Retinal pigment epithelial cell (primary cell): ENCODE measurements around the gene ACER1.

Experiments used
- DNase-seq: peaks from one replicate; pipeline ENCODE4 v3.0.0-alpha.2; 2010; ENCODE audit warnings: low read depth
- H3K4me3 ChIP-seq: 2 replicates; pipeline ENCODE4 v1.5.1; 2011; ENCODE audit warnings: mild to moderate bottlenecking, low read length, control low read depth, moderate library complexity
- CTCF ChIP-seq: conservative IDR thresholded peaks from 2 replicates; pipeline ENCODE4 v1.5.1; 2011; ENCODE audit warnings: low read depth, low read length, control low read depth, inconsistent platforms

Gene ACER1

GRCh38 chr19:6333439-6333838, at the start of gene ACER1:
TSS of gene ACER1 (minus strand) at chr19:6333612. CDS start at chr19:6333551, 61 bp downstream.
- DNase-seq = no peak
- TF ChIP-seq CTCF = no peak
- H3K4me3 ChIP-seq = no peak within 1 kb of the TSS

- no peak for TF ChIP-seq CTCF
- DNase-seq = no peak
- no peak overlapping the region for H3K4me3 ChIP-seq
These were observed 49.8 kb upstream of the ACER1 start for GRCh38 chr19:6383188-6383587.

- no peak overlapping the region for H3K4me3 ChIP-seq
- no peak for TF ChIP-seq CTCF
- DNase-seq = no peak
These were observed 47.8 kb upstream of the ACER1 start for GRCh38 chr19:6381030-6381750.

DNA sequence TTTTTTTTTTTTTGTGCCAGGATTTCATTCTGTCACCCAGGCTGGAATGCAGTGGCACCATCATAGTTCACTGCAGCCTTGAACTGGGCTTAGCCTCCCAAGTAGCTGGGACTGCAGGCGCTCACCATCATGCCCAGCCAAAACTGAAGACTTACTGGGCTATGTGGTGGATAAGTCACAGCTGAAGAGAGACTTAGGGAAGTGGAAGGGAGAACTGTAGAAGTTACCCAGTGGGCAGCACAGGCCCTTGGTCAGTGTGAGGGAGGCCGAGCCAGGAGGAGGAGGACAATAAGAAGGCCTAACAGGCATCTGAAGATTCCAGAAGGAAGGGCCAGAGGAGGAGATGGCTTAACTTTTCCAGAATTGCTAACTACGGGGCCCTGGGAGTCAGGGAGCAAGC, 46.3 kb upstream of the ACER1 start:
- TF ChIP-seq CTCF = no peak
- no peak overlapping the region for H3K4me3 ChIP-seq
- DNase-seq = no peak

- no peak for DNase-seq
- no peak overlapping the region for H3K4me3 ChIP-seq
- no peak for TF ChIP-seq CTCF
These were observed 45.1 kb upstream of the ACER1 start for GRCh38 chr19:6378486-6378885.

DNA sequence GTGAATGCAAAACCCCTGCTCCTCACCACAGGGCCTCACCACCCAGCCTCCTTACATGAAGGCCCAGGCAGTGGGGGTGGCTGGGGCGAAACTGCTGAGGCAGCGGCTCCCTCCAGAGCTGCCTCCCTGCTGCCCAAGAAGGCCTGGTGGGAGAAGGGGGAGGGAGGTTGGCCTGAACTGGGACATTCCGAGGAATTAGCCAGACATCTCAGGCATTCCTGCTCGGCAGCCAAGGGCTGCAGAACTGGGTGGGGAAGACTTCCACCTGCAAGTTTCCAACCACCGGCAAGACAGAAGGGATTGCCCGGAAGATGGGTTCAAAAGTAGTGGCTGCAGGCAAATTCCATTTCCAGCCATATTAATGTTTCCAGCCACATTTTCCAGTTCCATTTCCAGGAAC, 44.6 kb upstream of the ACER1 start:
- no peak overlapping the region for H3K4me3 ChIP-seq
- TF ChIP-seq CTCF = no peak
- peak; percentile 78 for DNase-seq

DNA sequence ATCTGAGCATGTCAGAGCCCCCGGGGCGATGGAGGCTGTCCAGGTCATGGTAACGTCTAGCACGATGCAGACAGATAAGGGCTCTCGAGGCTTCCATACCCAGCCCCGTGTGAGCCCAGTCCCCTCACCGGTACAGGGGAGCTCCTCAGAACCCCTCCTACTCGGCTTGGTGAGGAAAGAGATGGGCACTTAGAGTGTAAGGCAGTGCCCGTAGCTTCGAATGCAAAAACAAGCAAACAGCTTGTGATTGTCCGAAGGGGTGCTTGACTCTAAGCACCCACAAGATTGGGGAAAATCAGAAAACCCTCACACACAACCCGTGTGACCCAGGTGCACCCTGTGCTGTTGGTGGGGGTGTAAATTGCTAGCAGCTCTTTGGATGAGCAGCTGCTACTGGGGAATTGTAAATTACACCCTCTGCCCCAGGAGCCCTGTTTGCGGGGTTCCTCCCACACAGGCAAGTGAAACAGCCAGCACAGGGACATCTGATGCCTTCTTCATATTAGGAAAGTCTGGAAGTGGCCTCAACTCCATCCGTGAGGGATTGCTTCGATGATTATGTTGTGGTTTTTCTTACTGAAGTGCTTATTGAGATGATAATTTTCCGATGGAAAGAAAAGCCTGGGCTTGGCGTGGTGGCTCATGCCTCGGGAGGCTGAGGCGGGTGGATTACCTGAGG, 43.2 kb upstream of the ACER1 start:
- no peak for TF ChIP-seq CTCF
- no peak for DNase-seq
- no peak overlapping the region for H3K4me3 ChIP-seq
